ENCODE results near the gene AGMO.
"Not testable (repeated sequence)": the region's sequence is repeated elsewhere in the genome, so short reads cannot be mapped to it uniquely, and the experiment has no call there.

The AGMO gene

DNA sequence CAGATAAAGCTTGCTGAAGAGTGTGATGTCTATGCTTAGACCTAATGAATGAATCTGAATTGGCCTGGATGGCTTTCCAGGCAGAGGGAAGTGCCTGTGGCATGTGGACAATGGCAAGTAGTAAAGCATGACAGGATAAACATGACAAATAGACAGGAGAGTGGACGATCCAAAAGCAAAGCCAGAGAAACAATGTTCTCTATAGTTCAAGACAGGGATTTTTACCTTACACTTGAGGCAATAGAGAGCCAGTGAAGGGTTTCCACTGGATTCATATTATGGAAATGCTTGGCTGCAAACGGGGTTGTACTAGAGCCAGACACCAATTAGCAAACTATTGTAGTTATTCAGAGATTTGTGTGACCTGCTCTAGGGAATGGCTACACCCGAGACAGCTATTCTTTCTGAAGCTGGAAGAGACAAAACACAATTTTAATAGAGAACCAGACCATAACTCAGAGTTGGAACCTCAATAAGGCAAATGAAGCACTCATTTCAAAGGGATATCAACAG is 2.3 kb downstream of the AGMO start:
- DNase-seq (ENCODE audit: low read depth in 3 of 3) = no peak

DNA sequence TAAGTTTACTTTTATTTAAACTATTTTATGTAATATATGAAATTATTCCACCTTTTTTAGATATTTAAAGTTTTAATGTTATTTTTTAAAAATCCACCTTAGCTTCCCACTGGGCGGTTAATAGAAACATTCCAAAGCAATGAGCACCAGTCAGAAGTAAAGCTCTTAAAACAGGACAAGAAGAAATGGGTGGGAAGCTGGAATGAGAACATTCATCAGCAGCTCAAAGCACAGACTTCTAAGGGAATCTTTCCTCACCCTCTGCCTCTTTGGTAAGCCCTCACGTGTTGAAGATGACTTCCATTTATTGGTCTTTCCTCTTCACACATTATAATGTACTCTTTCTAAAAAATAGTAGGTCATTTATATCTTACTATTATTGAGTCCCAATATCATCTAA is 3.1 kb downstream of the AGMO start:
- DNase-seq (ENCODE audit: low read depth in 3 of 3) = no peak

DNA sequence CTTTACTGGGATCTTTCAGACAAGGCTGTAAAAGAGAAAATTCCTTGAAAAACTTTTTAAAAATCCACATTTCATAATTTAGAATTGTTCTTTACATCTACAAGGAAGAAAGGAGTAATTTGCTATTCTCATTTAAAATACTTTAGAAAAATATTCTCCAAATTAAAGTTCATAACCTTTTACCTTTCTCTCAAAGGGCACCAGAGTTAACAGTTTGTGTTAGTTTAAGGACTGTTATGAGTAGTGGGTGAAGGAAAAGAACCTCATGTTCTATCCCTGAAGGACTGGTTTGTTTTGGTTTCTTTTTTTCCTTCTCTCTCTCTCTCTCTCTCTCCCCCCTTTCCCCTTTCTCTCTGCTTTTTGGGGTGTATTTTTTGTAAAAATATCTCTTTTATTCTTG is 4.1 kb downstream of the AGMO start:
- no peak for DNase-seq (ENCODE audit: low read depth in 3 of 3)

DNA sequence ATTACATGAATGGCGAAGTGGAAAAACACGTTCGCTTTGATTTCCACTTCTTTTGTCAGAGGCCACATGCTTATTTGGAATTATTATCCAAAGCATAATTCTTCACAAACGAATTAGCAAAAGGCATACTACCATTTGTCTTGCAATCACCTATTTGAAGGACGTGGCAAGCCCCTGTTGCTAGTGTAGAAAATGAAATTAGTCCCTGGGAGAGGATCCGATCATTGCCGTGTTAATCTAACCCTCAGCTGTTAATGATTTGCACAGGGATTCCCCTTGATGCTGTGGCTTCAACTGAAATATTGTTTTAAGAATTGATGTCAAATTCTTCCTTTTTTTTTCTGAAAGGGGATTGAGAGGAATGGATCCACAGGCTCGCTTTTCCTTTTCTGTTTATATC is 4.6 kb downstream of the AGMO start:
- DNase-seq (ENCODE audit: low read depth in 3 of 3) = no peak

DNA sequence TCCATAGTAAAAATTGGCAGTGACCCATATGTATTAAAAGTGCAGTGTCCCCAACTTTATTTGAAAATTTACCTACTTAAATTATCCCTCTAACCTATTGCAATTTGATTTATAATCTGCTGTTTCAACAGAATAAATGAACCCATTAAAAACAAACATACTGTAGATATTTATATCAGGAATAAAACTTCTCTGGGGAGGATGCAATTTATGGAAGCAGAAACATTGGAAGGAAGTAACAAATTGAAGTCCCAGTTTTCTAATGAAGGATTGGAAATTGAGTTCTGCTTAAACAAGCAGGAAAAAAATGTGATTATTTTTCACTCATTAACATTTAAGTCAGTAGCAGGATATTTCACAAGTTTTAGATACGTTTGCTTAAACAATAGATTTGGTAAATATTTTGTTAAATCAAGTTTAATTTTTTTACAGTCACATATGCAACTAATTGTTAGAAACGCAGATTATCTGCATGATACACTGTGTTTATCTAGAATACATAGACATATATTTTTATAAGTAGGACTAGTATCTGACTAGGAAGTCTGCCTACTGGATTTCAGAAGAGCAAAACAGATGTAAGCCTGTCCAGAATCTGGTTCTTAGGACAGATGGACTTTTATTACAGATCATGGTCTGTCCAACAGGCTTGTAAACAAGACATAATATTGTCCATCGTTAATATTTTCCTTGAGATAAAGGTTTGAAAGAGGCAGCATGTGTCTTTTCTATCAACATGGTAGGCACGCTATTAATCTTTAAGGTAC is 5.3 kb downstream of the AGMO start:
- DNase-seq (ENCODE audit: low read depth in 3 of 3) = no peak

DNA sequence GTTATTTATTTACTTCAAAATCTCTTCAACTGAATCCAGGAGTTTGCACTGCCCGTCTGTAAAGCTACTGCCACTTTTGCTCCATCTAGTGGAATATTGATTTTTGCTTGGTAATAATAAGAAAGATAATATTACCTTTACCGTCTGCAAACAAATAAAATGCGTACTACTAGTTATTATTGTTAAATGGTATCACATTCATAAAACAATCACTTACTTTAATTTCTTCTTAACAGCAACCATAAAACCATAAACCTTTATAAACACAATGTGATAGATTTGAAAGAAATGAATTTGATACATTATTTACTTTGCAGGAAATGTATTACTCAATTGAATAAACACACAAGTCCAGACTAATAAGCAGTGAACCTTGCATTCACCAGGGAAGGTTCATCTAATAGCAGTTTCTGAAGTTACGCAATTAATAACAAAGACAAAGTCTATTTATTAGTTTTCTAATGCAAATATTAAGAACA is 6.4 kb downstream of the AGMO start:
- DNase-seq (ENCODE audit: low read depth in 3 of 3) = no peak

DNA sequence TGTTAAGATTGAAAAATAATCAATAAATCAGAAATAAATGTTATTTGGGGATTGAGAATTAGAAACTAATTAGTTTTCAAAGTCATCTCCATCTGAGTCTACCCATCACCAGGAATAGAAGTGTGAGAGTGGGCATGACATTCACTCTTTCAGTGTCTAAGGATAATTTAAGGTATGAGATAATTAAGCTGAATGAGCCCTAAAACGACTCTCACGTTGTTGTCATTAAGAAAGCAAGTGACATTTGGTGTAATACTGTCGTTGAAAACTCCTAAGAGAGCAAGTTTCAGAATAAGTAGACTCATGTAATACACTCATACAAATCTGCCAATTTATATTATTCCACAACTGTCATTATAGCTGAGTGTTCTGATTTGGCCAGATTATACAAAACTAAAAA is 7.1 kb downstream of the AGMO start:
- no peak for DNase-seq (ENCODE audit: low read depth in 3 of 3)

DNA sequence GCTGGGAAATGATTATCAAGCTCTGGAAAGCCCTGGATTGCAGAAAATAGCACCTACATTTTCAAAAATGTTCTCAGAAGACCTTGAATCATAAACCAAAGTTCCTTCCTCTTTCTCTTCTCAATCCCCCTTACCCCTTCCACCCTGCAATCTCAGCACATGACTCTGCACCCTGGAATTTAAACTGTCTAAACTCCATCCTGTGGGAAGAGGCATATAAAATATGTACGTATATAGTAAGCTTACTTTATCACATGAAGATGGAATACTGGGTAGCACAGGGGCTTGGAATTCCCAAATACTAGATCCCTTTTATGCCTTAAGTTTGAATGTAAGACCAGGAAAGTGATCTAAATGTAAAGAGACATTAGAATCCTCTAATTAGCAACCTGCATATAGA is 7.7 kb downstream of the AGMO start:
- no peak for DNase-seq (ENCODE audit: low read depth in 3 of 3)

DNA sequence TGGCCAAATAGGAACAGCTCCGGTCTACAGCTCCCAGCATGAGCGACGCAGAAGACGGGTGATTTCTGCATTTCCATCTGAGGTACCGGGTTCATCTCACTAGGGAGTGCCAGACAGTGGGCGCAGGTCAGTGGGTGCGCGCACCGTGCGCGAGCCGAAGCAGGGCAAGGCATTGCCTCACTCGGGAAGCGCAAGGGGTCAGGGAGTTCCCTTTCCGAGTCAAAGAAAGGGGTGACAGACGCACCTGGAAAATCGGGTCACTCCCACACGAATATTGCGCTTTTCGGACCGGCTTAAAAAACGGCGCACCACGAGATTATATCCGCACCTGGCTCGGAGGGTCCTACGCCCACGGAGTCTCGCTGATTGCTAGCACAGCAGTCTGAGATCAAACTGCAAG is 14.5 kb downstream of the AGMO start:
- DNase-seq (ENCODE audit: low read depth in 3 of 3) = not testable (repeated sequence)

DNA sequence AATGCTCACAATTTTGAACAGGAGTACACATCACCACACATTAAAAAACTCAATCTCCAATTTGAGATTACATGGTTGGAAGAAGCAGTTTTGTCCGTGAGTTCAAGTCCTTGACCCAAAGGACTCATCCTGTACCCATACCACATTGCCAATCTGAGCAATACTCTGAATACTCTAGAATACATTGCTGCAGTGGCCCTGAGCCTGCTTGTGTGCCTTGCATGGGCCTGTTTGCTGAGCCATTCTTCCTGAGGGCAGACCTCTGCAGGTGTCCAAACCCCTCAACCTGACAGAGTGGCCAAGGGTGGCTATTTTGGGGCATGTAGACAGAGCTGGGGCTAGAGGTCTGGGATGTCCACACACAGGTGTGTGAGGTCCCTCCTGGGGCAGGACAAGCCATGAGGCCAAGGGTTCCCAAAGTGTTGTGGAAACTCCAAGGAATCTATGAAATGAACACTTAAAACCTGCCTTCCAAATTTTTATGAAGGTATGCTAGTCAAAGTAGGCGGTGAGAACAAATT is 15.5 kb downstream of the AGMO start:
- no peak for DNase-seq (ENCODE audit: low read depth in 3 of 3)

DNA sequence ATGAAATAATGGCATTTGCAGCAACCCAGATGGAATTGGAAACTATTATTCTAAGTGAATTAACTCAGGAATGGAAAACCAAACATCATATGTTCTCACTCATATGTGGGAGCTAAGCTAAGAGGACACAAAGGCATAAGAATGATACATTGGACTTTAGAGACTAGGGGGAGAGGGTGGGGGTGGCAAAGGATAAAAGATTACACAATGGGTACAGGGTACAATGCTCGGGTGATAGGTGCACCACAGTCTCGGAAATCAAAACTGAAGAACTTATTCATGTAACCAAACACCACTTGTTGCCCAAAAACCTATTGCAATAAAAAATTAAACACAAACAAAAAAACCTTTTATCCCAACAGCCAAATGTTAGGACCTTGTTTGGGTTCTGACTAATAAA is 17.8 kb downstream of the AGMO start:
- DNase-seq (ENCODE audit: low read depth in 3 of 3) = no peak

DNA sequence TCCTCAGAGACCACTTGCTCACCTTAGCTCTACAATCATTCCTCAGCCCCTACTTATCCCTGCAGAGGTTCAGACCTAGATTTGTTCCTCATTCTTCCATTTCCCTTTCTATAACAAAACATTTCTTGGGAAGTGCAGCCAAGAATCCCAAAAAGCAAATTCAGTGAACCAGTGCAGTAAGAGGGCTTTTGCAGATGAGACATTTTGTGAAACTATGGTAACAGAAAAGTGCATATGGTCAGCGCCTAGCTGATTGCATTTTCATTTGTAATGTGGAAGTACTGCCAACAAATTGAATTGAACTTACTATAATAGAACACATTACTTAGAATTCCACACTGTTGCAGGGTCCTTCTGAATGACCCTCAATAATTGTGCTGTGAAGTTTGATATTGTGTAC is 18.6 kb downstream of the AGMO start:
- DNase-seq (ENCODE audit: low read depth in 3 of 3) = no peak

DNA sequence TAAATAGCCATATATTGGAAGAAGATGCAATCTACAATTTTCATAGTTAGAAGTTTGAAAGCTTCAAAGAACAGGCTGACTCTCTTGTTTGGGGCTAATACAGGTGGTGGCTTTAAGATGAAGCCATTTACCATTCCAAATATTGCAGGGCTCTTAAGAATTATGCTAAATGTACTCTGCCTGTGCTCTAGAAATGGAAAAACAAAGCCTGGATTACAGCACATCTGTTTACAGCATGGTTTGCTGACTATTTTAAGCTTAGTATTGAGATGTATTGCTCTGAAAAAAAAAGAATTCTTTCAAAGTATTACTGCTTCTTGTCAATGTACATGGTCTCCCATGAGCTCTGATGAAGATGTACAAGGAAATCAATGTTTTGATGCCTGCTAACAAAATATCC is 34.2 kb downstream of the AGMO start:
- no peak for DNase-seq (ENCODE audit: low read depth in 3 of 3)

DNA sequence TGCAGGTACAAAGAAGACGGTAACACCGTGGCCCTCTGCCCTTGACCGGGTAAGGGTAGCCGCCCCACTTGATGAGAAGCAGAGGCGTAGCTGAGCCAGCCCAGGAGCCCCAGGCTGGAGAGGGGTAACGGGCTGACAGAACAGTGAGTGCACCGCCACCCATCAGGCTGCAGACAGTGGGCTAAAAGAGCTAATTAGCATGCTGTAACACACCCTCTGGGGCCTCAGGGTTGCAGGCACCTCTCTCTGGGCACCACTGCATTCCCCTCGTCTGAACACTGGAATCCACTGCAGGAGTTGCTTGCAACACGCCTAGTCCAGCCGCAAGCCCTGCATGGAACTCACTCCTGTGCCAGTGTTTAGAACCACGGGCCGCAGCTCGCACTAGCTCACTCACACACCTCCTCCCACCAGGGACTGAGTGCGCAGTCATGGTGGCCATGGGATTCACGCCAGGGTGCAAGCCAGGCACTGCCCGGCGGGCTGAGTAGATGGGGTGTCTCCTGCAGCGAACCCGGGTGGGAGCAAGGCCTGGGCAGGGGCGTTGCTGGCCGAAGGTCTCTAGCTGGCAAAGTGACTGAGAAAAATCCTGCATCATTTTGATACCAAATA is 36.1 kb downstream of the AGMO start:
- no peak for DNase-seq (ENCODE audit: low read depth in 3 of 3)

DNA sequence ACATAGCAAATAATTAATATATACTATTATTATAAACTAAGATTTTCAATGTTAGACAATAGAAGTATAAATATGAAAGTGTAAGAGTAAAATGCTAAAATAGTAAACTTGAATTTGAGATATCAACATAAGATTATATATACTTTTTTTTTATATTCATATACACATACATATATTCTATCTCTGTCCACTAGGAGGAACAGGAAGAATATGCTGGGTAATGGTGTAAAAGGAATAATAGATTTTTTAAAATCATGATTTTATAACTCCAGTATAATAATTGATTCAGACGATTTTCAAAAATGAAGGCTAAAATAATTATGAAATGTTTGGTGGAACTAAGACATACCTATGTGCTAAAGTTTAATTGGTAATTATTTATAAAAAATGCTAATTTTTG is 37.7 kb downstream of the AGMO start:
- DNase-seq (ENCODE audit: low read depth in 3 of 3) = no peak

DNA sequence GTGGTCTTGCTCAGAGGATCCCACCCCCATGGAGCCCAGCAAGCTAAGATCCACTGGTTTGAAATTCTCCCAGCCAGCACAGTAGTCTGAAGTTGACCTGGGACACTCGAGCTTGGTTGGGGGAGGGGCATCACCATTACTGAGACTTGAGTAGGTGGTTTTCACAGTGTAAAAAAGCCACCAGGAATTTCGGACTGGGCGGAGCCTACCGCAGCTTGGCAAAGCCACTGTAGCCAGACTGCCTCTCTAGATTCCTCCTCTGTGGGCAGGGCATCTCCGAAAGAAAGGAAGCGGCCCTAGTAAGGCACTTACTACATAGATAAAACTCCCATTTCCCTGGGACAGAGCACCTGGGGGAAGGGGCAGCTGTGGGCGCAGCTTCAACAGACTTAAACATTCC is 44.0 kb downstream of the AGMO start:
- DNase-seq (ENCODE audit: low read depth in 3 of 3) = not testable (repeated sequence)

DNA sequence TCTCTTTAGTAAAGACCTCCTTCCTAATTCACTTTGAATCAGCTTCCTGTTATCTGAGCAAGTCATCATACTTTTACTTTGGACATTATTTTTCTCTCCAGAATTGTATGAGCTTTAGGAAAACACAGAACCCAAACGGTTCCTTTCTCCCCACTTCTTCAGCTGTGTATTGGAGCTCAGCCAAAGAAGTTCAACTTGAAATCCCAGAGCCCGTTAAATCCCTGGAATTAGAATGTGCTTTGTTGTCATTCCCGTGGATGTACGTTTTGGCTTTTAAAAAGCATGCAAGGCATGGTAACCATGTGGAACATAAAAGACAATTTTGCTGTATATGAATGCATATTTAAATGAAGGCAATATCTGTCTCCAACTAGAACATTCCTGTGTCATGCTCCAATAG is 46.6 kb downstream of the AGMO start:
- no peak for DNase-seq (ENCODE audit: low read depth in 3 of 3)

DNA sequence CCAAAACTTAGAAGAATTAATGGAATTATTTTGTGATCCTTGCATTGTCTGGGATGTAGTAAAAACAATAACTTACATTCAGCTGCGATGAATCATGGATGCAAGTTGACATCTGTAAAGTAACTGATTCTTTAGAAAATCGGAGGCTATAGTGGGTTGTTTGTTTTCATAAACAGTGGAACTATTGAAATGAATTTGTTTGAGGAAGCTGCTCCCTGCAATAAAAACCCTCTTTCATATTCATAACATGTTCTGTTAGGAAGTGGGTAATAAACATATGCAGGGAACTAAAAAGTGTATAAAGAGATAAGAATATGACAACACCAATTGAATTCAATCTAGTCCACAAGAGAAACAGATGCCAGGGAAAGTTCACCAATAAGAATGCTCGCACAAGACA is 53.6 kb downstream of the AGMO start:
- no peak for DNase-seq (ENCODE audit: low read depth in 3 of 3)

DNA sequence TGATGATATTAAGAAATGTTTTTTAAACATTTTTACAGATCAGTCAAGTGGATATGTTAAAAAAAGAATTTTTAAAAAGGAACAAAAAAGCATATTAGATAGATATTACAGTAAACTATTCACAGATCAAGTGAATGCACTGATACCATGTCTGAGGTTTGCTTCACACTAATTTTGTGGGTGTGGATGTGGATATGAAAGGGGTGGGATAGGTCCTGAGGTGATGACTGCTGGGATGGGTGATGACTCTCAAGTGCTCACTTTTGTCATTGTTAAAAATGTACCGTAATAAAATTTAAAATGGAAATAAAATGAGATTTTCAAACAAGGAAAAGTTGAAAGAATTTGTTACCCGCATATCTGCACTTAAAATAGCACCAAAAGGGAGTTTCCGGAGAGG is 54.1 kb downstream of the AGMO start:
- no peak for DNase-seq (ENCODE audit: low read depth in 3 of 3)

DNA sequence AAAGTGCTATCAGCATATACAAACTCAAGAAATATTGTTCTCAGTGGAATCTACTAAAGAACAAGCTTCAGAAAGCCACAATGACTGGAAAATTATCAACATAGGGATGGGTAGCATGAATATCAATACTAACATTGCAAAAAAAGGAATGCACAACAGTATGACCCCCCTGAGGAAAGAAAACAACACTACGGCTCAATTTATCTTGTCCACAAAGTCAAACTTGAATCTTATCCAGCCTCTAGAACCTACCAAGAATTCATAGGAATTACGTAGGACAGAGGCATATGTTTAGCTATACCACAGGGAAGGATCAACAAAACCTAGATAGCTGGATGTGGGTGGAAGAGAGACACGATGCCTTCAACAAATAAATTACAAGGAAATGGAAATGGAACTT is 54.6 kb downstream of the AGMO start:
- DNase-seq (ENCODE audit: low read depth in 3 of 3) = no peak

DNA sequence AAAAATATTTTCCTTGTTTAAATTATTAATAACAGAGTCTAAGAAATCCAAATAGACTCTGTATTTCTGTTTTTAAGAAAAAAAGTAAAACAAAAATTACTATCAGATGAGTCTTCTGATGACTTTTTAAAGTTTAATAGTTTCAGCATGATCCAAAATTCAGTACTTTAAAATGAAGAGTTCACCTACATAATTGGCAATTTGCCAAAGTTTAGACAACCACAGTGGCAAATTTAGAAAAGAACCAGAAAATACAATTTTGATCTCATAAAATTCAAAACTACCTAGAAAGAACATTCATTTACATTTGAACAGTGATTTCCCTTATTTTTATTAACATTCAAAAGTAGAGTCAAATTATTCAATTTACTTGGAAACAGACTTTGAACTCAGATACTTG is 56.1 kb downstream of the AGMO start:
- no peak for DNase-seq (ENCODE audit: low read depth in 3 of 3)

DNA sequence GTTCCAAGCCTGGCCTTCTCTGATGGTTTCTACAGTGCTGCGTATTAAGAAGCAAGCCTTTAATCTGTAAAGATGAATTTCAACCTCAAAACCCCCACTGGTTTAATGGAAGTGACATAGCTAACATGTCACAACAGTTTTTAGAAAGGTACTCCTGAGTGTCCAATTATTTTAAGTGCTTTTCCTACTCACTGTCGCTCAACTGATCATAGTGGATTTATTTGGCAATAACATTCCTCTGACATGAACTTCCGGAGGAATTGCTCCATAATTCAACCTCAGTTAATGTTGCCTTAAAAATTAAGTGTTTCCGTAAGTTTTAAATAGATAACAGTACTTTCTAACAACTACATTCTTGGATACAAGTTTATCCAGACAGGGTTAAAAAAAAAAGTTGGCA is 57.5 kb downstream of the AGMO start:
- DNase-seq (ENCODE audit: low read depth in 3 of 3) = no peak

DNA sequence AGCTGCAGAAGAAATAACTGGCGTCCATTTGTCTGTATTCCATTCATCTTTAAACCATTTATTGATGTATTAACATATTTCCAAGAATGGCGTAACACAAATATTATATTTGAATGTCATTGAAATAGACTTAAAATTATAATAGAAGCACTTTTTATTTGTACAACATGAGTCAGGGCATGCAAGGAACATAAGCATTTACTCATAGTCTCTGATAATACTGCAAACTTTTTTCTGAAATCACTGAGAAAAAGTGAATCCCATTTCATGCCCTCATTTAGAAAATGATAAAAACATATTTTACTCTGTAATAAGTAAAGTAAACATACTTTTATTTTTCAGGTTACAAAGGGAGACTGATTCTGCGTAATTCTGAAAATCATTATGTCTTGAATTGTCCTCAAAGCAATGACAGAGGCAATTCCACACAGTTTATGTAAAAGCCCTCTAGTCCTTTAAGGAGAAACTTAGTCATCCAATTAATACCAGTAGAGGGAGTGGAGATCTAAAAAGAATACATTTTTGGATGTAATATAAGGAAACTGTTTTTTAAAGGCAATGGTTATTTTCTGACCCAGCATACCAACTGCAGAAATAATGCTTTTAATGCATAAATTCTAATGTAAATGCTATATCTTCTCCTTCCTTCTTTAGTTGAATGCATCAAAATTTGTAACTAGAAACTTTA is 58.1 kb downstream of the AGMO start:
- DNase-seq (ENCODE audit: low read depth in 3 of 3) = no peak

Data from stimulated activated CD4-positive, alpha-beta T cell treated with anti-CD3 and anti-CD28 coated beads, TNF-alpha, amount 100 ng/mL, for 4 hours (primary cell).